Stimulated activated memory B cell treated with anti-CD40 and anti-IgM and Interleukin-4, amounts not matched to agents 10 μg/mL and 1 μg/mL and 100 μg/mL, for 72 hours (primary cell): ENCODE measurements around the gene CRYGC.
A peak's percentile ranks its signal among the peaks of the same experiment; 100 is the strongest.
"Not testable (repeated sequence)": the region's sequence is repeated elsewhere in the genome, so short reads cannot be mapped to it uniquely, and the experiment has no call there.

Source experiments
- ATAC-seq: fragments of 150-1000 bp; cut with Tn5 transposase; 2 replicates; pipeline ENCODE4 v1.10.0; 2021
- H3K27ac Mint-ChIP-seq: one replicate; pipeline ENCODE4 v1.8.0; 2022; ENCODE audit warnings: mild to moderate bottlenecking, mixed read lengths
- H3K27me3 Mint-ChIP-seq: one replicate; pipeline ENCODE4 v1.8.0; 2022; ENCODE audit warnings: mixed read lengths
- H3K36me3 Mint-ChIP-seq: one replicate; pipeline ENCODE4 v1.8.0; 2022; ENCODE audit warnings: mixed read lengths
- H3K4me1 Mint-ChIP-seq: one replicate; pipeline ENCODE4 v1.8.0; 2022; ENCODE audit warnings: mixed read lengths
- H3K4me3 Mint-ChIP-seq: one replicate; pipeline ENCODE4 v1.8.0; 2022; ENCODE audit warnings: mild to moderate bottlenecking, moderate library complexity, mixed read lengths
- H3K9me3 Mint-ChIP-seq: one replicate; pipeline ENCODE4 v1.8.0; 2022; ENCODE audit warnings: mixed read lengths

The CRYGC gene

DNA sequence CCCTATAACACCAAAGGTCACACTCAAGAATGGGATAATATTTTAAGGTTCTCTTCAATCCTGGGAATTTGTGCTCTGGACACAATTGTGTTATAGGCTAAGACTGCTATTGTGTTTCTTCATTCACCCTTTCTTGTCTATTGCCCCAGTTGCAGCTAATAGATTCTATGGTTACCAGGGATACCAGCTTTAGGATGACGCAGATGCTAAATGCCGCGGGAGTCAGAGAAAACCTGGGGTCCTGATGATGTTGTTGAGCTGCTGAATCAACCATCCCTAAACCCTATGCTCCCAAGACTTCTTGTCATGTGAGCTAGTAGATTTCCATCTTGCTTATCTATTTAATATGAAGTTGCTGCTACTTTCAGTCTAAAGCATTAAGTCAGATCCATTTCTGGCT is 10.7 kb downstream of the CRYGC start:
- no peaks in the 10 kb centered on the region for H3K9me3 Mint-ChIP-seq
- peaks cover 3% of the 10 kb centered on the region for H3K4me1 Mint-ChIP-seq
- no peaks in the 10 kb centered on the region for H3K36me3 Mint-ChIP-seq
- no peak for ATAC-seq
- H3K27ac Mint-ChIP-seq, result no peak overlapping the region
- H3K4me3 Mint-ChIP-seq, result no peak overlapping the region
- peaks cover 19% of the 10 kb centered on the region for H3K27me3 Mint-ChIP-seq

DNA sequence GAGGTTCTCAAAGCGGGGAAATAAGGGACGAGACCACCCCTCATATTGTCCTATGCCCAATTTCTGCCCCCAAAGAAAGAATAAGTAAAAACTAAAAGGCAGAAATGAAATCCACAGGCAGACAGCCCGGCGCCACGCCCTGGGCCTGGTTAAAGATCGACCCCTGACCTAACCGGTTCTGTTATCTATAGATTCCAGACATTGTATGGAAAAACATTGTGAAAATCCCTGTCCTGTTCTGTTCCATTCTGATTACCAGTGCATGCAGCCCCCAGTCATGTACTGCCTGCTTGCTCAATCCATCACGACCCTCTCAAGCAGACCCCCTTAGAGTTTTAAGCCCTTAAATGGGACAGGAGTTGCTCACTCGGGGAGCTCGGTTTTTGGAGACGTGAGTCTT is 12.2 kb downstream of the CRYGC start:
- ATAC-seq, H3K9me3 Mint-ChIP-seq, H3K27ac Mint-ChIP-seq, H3K4me3 Mint-ChIP-seq, H3K4me1 Mint-ChIP-seq, H3K36me3 Mint-ChIP-seq: not testable (repeated sequence)
- peaks cover 16% of the 10 kb centered on the region for H3K27me3 Mint-ChIP-seq

DNA sequence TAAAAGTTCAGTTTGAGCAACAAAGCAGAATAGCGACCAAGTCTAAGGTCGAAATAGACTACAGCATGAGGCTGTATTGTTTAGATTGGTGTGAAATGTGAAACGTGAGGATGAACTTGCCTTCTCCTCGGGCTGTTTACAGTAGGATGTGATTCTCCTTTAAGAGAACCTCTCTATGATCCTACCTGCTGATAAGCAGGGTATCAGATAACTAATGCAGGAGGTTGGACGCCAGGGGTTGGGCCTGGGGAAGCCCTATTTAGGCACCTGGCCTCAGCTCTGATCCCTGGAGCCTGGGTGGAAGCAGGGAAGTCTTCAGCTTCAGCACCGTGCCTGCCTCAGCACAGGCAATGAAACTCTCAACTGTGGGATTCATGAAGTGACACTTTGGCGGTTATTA is 16.7 kb downstream of the CRYGC start:
- no peak for ATAC-seq
- H3K36me3 Mint-ChIP-seq, result no peaks in the 10 kb centered on the region
- no peak overlapping the region for H3K4me3 Mint-ChIP-seq
- H3K27me3 Mint-ChIP-seq, result peaks cover 7% of the 10 kb centered on the region
- no peaks in the 10 kb centered on the region for H3K9me3 Mint-ChIP-seq
- H3K4me1 Mint-ChIP-seq, result no peaks in the 10 kb centered on the region
- H3K27ac Mint-ChIP-seq, result no peak overlapping the region

DNA sequence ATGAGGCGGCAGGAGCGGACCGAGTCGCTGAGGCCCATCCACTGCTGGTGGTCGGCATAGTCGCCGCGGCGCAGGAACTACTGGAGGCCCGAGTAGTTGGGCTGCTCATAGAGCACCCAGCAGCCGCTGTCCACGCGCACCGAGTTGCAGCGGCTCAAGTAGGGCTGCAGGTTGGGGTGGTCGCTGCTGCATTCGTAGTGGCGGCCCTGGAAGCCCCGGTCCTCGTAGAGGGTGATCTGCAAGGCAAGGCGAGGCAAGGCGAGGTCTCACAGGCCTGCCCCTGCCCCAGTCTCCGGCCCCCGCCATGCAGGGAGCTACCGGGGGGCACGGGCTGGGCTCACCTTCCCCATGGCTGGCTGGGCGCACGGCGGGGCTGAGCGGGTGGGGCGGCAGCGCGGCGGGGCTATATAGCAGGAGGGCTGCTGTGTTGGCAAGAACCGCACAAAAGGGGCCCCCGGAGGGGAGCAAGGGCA is 17.3 kb downstream of the CRYGC start:
- H3K4me3 Mint-ChIP-seq, H3K4me1 Mint-ChIP-seq: not testable (repeated sequence)
- peak; percentile 63 for ATAC-seq

DNA sequence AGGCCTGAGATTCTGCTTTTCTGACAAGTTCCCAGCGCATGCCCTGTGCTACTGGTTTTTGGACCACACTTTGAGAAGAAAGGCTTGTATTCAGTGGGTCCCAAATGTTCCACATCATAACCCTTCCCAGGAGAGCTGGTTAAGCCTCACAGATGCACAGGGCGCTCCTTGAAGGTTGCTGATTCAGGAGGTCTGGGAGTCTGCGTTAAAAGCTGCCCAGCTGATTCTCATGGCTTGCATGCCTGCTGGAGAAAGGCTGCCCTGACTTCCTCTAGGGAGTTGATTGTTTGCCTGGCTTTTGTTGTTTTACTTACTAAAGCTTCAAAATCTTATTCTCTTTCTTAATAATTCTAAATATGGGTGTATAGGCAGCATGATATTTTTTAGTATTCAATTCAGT is 26.0 kb downstream of the CRYGC start:
- H3K27me3 Mint-ChIP-seq, result peaks cover 58% of the 10 kb centered on the region
- no peak for ATAC-seq
- H3K4me3 Mint-ChIP-seq, result no peak overlapping the region
- no peak overlapping the region for H3K27ac Mint-ChIP-seq
- no peaks in the 10 kb centered on the region for H3K36me3 Mint-ChIP-seq
- no peaks in the 10 kb centered on the region for H3K4me1 Mint-ChIP-seq
- no peaks in the 10 kb centered on the region for H3K9me3 Mint-ChIP-seq

More for the DNA sequence above, 17.3 kb downstream of the CRYGC start:
- H3K36me3 Mint-ChIP-seq, H3K9me3 Mint-ChIP-seq, H3K27ac Mint-ChIP-seq: not testable (repeated sequence)
- peaks cover 10% of the 10 kb centered on the region for H3K27me3 Mint-ChIP-seq

DNA sequence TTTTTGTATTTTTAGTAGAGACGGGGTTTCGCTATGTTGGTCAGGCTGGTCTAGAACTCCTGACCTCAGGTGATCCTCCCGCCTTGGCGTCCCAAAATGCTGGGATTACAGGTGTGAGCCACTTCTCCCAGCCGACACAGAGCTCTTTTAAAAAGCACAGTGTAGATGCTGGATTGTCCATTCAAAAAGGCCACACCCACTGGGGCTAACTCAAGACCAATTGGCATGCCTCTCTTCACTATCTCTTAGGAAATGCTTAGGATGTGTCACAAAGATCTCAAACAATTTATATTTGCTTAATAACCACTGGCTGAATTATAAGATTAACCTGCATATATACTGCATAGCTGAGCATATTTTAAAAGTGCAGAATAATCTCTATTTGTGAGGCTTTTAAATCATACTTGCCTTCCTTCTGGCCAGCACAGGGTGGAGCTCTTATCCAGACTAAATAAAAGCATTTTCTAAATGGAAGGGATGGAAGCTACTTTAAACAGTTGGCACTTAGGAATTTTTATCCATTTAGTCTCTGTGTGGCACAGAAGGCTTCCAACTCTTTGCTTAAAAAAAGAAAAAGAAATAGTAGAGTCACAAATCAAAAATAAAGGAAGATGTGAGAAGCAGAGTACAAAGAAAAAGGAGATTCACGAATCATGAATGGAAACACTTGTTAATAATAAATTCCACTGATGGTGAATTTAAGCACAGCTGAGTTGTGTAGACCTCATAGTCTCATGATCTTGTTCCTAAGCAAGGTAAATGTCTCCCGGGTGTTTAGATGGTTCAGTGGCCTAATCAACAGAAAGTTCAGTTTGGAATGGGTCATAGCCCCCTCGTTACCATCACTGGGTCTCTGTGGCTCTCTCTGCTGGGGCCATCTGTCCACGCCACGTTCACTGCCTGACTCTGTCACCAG is 27.7 kb downstream of the CRYGC start:
- no peak overlapping the region for H3K27ac Mint-ChIP-seq

DNA sequence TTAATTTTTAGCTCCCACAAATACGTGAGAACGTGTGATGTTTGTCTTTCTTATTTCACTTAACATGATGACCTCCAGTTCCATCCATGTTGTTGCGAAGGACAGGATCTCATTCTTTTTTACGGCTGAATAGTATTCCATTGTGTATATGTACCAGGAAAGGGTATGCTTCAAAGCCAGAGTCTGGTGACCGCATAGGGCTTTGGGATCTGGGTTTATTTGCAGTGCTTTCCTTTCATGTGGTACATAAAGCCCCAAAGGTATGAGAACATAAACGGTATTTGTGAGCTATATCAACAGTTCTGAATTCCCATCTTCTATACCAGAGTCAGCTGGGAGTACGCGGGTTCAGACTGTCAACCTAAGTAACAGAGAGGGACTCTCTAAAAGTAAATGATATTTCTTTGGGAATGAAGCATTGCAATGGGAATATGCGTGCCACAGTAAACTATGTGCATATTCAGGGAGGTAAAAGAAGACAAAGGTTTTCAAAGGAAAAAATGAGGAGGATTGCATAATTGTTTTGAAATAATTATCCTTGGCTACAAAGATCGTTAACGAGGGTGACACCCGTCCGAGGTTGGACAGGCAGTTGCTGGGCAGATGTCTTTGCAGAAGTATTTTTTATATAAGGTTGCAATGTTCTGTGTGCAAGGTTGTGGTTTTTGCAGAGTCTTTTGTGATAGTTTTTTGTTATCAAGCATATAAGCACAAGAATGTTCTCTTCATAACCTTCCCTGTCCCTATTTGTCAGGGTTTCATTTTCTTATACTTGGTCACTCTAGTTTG is 29.8 kb downstream of the CRYGC start:
- Mint-ChIP-seq H3K4me3 (no peak overlapping the region), H3K27me3 (peaks cover 27% of the 10 kb centered on the region)

More for the DNA sequence above, 27.7 kb downstream of the CRYGC start:
- Mint-ChIP-seq H3K36me3 (no peaks in the 10 kb centered on the region), H3K27me3 (peaks cover 46% of the 10 kb centered on the region), H3K4me1 (no peaks in the 10 kb centered on the region), H3K9me3 (no peaks in the 10 kb centered on the region), H3K4me3 (no peak overlapping the region)
- ATAC-seq, result no peak

DNA sequence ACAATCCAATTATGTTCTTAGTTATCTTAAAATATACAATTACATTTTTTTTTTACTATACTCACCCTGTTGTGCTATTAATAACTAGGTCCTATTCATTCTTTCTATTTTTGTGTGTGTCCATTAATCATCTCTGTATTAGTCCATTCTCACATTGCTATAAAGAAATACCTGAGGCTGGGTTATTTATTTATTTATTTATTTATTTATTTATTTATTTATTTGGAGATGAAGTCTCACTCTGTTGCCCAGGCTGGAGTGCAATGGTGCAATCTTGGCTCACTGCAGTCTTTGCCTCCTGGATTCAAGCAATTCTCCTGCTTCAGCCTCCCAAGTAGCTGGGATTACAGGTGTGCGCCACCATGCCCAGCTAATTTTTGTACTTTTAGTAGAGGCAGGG is 30.9 kb downstream of the CRYGC start:
- peaks cover 20% of the 10 kb centered on the region for H3K27me3 Mint-ChIP-seq
- not testable (repeated sequence) for H3K4me1 Mint-ChIP-seq, H3K9me3 Mint-ChIP-seq, ATAC-seq, H3K4me3 Mint-ChIP-seq, H3K36me3 Mint-ChIP-seq, H3K27ac Mint-ChIP-seq

More for the DNA sequence above, 29.8 kb downstream of the CRYGC start:
- Mint-ChIP-seq H3K9me3 (no peaks in the 10 kb centered on the region), H3K36me3 (no peaks in the 10 kb centered on the region), H3K4me1 (no peaks in the 10 kb centered on the region), H3K27ac (no peak overlapping the region)
- ATAC-seq, result no peak

DNA sequence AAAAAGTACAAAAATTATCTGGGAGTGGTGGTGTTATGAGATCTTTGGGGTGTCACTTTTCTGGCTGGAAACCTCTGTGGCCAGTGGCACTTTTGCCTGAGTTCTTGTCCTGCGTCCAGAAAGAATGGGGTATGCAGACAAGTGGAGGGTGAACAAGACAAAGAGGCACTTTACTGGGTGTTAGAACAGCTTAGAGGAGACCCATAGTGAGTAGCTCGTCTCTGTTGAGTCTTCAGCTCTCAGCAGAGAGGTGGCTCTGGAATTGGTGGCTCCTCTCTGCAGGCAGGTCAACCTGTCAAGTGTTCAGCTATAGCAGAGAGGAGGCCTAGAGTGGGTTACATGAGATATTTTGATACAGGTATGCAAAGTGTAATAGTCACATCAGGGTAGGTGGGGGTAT is 31.4 kb downstream of the CRYGC start:
- Mint-ChIP-seq H3K36me3 (no peaks in the 10 kb centered on the region), H3K4me1 (no peaks in the 10 kb centered on the region), H3K9me3 (no peaks in the 10 kb centered on the region), H3K27me3 (peaks cover 20% of the 10 kb centered on the region), H3K4me3 (no peak overlapping the region), H3K27ac (no peak overlapping the region)
- no peak for ATAC-seq

DNA sequence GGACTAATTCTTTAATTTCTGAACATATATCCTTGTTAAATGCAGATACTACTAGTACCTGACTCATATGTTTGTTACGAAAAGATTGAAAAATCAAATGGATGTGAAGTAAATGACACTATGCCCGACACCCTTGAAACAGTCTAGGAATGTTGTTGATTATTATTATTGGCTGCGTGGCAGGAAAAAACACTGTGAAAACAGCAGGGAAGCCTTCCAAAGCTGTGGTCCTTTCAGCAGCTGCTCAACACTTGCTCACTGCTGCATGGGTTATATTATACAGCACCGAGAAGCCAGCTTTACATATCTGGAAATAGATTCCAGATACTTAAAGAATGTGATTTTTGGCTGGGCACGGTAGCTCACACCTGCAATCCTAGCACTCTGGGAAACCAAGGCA is 31.8 kb downstream of the CRYGC start:
- no peaks in the 10 kb centered on the region for H3K9me3 Mint-ChIP-seq

DNA sequence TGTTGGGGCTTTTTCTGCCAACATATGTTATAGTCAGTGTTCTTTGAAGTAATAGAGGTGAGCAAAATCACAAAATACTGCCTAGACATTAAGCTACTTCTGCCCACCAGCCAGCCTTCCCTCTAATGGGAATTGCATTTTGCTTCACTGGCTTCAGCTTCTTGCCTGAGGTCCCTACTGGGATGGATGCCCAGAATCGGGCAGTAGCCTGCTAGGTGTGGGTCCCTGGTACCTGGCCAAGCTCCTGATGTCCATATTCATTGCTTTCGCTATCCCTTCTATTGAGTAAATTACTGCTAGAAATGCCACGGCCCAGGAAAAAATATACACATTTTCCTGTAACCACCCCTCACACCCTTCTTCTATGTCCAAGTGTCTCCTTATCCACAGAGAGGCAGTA is 32.3 kb downstream of the CRYGC start:
- H3K4me3 Mint-ChIP-seq, result no peak overlapping the region
- peaks cover 20% of the 10 kb centered on the region for H3K27me3 Mint-ChIP-seq
- H3K4me1 Mint-ChIP-seq, result no peaks in the 10 kb centered on the region
- no peaks in the 10 kb centered on the region for H3K9me3 Mint-ChIP-seq
- no peaks in the 10 kb centered on the region for H3K36me3 Mint-ChIP-seq
- H3K27ac Mint-ChIP-seq, result no peak overlapping the region
- ATAC-seq, result no peak

More for the DNA sequence above, 31.8 kb downstream of the CRYGC start:
- H3K36me3 Mint-ChIP-seq, result no peaks in the 10 kb centered on the region
- no peak overlapping the region for H3K27ac Mint-ChIP-seq
- peaks cover 20% of the 10 kb centered on the region for H3K27me3 Mint-ChIP-seq
- H3K4me3 Mint-ChIP-seq, result no peak overlapping the region
- ATAC-seq, result no peak
- no peaks in the 10 kb centered on the region for H3K4me1 Mint-ChIP-seq

DNA sequence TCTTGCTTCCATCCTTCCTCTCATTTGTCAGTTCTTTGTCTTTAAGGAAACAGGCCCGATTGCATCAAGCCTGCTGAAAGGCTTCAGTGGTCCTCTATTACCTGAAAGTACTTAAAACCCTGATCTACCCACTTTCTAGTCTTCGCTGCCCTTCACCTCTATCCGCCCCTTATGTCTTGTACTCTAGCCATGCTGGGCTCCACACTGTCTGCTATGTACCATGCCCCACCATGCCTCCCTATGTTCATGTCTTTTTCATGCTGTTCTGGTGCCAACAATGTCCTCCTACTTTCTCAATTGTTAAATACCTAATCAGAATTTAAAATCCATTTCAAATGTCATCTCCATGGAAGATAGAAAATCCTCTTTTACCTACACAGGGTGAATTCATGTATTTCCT is 33.5 kb downstream of the CRYGC start:
- H3K27me3 Mint-ChIP-seq, result peaks cover 20% of the 10 kb centered on the region
- H3K9me3 Mint-ChIP-seq, result no peaks in the 10 kb centered on the region
- H3K27ac Mint-ChIP-seq, result no peak overlapping the region
- no peaks in the 10 kb centered on the region for H3K4me1 Mint-ChIP-seq
- ATAC-seq, result no peak
- no peaks in the 10 kb centered on the region for H3K36me3 Mint-ChIP-seq
- no peak overlapping the region for H3K4me3 Mint-ChIP-seq

DNA sequence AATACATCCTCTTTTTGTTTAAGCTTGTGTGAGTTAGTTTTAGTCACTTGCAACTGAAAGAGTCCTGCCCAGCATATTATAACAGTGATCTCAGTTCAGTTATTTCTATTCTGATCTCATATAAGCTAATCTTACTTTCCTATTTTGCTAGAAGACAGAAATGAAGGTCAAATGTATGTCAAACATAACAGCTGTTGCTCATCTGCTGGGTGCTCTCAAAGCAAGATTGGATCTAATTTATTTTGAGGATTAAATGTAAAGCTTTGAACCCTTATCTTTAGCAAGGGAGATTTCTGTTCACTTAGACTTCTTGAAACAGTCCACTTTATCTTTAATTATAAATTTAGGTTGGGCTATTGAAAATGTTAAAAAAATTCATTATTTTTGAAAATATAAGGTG is 36.5 kb downstream of the CRYGC start:
- no peaks in the 10 kb centered on the region for H3K36me3 Mint-ChIP-seq
- H3K4me3 Mint-ChIP-seq, result no peak overlapping the region
- no peaks in the 10 kb centered on the region for H3K27me3 Mint-ChIP-seq
- H3K9me3 Mint-ChIP-seq, result peaks cover 2% of the 10 kb centered on the region
- ATAC-seq, result no peak
- no peak overlapping the region for H3K27ac Mint-ChIP-seq
- no peaks in the 10 kb centered on the region for H3K4me1 Mint-ChIP-seq

DNA sequence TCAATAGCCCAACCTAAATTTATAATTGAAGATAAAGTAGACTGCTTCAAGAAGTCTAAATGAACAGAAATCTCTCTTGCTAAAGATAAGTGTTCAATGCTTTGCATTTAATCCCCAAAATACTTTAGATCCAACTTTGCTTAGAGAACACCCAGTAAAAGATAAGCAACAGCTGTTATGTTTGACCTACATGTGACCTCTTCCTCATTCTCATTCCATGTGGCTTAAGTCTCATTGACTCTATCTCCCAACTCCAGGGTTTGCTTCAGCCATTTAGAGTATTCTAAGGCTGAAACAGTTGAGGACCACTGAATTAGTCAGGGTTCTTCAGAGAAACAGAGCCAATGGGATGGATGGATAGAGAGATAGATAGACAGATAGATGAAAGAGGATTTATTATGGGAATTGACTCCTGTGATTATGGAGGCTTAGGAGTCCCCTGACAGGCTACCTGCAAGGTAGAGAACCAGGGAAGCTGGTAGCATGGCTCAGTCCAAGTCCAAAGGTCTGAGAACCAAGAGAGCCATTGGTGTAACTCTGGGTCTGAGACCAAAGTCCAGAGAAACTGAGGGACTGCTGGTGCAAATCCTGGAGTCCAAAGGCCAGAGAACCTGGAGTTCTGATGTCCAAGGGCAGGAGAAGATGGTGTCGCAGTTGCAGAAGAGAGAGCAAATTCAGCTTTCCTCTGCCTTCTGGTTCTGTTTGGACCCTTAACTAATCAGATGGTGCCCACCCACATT is 37.4 kb downstream of the CRYGC start:
- no peaks in the 10 kb centered on the region for H3K27me3 Mint-ChIP-seq

DNA sequence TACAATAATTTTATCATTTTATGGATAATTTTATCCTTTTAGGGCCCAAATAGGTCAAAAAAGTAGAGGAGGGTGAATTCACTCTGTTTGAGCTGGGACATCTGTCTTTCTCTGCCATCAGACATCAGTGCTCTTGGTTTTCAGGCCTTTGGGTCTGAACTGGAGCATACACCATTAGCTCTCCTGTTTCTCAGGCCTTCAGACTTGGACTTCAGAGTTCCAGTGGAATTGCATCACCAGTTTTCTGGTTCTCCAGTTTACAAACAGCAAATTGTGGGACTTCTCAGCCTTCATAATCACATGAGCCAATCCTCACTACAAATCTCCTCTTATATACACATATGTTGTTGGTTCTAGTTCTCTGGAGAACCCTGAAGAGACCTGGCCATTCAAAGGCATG is 39.2 kb downstream of the CRYGC start:
- Mint-ChIP-seq H3K36me3 (no peaks in the 10 kb centered on the region), H3K4me1 (no peaks in the 10 kb centered on the region), H3K4me3 (no peak overlapping the region), H3K9me3 (peaks cover 2% of the 10 kb centered on the region), H3K27ac (no peak overlapping the region), H3K27me3 (no peaks in the 10 kb centered on the region)
- no peak for ATAC-seq

More for the DNA sequence above, 37.4 kb downstream of the CRYGC start:
- H3K9me3 Mint-ChIP-seq, result peaks cover 2% of the 10 kb centered on the region
- H3K4me3 Mint-ChIP-seq, result no peak overlapping the region
- H3K36me3 Mint-ChIP-seq, result no peaks in the 10 kb centered on the region
- no peaks in the 10 kb centered on the region for H3K4me1 Mint-ChIP-seq
- no peak overlapping the region for H3K27ac Mint-ChIP-seq
- no peak for ATAC-seq
